ENCODE measurements around the gene LMO1.

- no peak for TF ChIP-seq CTCF (conservative IDR thresholded peaks at IDR 0.05; ENCODE audit: low read length)
- no peak for TF ChIP-seq EZH2phosphoT487 (IDR thresholded peaks at IDR 0.05; ENCODE audit: borderline replicate concordance)
Observed at GRCh38 chr11:8298801-8299786, 35.4 kb upstream of the LMO1 start.

Measured in Loucy (cell line).